ENCODE measurements around the gene SMC3. TPM values are rescaled to one million over a fixed set of nuclear protein-coding genes. Genes with fewer than 3 reads are reported as not detected.
A peak's percentile ranks its signal among the peaks of the same experiment; 100 is the strongest.

Gene SMC3
- total and polyA plus RNA-seq, 12 donors = 10.0 to 38.8 (median 21.5) TPM

DNA sequence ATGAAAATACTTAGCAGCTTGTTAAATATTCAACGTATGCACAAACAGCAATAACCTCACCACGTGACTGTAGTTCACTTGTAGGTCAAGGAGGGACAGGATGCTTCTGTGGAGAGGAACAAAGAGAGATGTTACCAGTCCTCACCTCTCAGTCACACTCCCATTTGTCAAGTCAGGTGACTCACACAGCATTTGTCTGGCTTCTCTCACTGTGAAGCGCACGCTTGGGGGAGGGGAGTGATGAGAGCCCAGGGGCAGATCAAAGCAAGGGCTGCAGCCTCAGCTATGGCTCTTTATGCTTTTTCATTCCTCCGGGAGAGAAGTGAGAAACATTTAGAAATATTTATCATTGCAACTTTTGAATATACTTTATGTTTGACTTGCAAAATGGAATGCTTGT is 73.8 kb downstream of the SMC3 start:
- peak in 2 of 7 donors; percentile 6 to 22 for DNase-seq
- Histone ChIP-seq H3K27ac (no peak overlapping the region), H3K36me3 (replicated peaks in 1 of 2) (no peaks in the 10 kb centered on the region), H3K9me3 (replicated peaks in 1 of 3) (no peaks in the 10 kb centered on the region), H3K27me3 (peaks cover 40% of the 10 kb centered on the region), H3K4me1 (replicated peaks in 1 of 2) (peaks cover 12 to 16% of the 10 kb centered on the region in 2 donors), H3K4me3 (no peak overlapping the region)
- intact Hi-C loops (cut with DNase I) = no loop called here
- TF ChIP-seq, protein P1, sequence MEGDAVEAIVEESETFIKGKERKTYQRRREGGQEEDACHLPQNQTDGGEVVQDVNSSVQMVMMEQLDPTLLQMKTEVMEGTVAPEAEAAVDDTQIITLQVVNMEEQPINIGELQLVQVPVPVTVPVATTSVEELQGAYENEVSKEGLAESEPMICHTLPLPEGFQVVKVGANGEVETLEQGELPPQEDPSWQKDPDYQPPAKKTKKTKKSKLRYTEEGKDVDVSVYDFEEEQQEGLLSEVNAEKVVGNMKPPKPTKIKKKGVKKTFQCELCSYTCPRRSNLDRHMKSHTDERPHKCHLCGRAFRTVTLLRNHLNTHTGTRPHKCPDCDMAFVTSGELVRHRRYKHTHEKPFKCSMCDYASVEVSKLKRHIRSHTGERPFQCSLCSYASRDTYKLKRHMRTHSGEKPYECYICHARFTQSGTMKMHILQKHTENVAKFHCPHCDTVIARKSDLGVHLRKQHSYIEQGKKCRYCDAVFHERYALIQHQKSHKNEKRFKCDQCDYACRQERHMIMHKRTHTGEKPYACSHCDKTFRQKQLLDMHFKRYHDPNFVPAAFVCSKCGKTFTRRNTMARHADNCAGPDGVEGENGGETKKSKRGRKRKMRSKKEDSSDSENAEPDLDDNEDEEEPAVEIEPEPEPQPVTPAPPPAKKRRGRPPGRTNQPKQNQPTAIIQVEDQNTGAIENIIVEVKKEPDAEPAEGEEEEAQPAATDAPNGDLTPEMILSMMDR (IDR thresholded peaks at IDR 0.05) = no peak
- WGBS, 4 donors = 14 to 21% (median 16%) methylated on average over 5 of the region's 5 CpGs

GRCh38 chr10:110642204-110643034 is 74.9 kb downstream of the SMC3 start:
- Histone ChIP-seq H3K27me3 (peaks cover 52% of the 10 kb centered on the region), H3K4me1 (replicated peaks in 1 of 2) (peaks cover 12 to 16% of the 10 kb centered on the region in 2 donors), H3K4me3 (no peak overlapping the region), H3K36me3 (replicated peaks in 1 of 2) (no peaks in the 10 kb centered on the region), H3K9me3 (replicated peaks in 1 of 3) (no peaks in the 10 kb centered on the region), H3K27ac (no peak overlapping the region)
- WGBS, 4 donors = 48 to 58% (median 51%) methylated on average over 14 of the region's 14 CpGs
- TF ChIP-seq POLR2A (IDR thresholded peaks at IDR 0.05) = no peak
- no peak for DNase-seq
- intact Hi-C loops (cut with DNase I) = no loop called here

GRCh38 chr10:110643035-110643652 is 75.6 kb downstream of the SMC3 start:
- WGBS, 4 donors = 12 to 17% (median 16%) methylated on average over 34 to 40 of the region's 40 CpGs
- H3K36me3 ChIP-seq (replicated peaks in 1 of 2) = no peaks in the 10 kb centered on the region
- H3K9me3 ChIP-seq (replicated peaks in 1 of 3) = no peaks in the 10 kb centered on the region
- H3K4me1 ChIP-seq (replicated peaks in 1 of 2) = peaks cover 12 to 16% of the 10 kb centered on the region in 2 donors
- no peak for DNase-seq
- peak overlapping the region in 2 of 4 donors; percentile 12 to 58 for H3K4me3 ChIP-seq
- H3K27me3 ChIP-seq = peaks cover 59% of the 10 kb centered on the region
- H3K27ac ChIP-seq = no peak overlapping the region
- TF ChIP-seq, protein P1 (IDR thresholded peaks at IDR 0.05) = no peak
- TF ChIP-seq POLR2A (IDR thresholded peaks at IDR 0.05) = no peak
- intact Hi-C loops (cut with DNase I) = no loop called here

DNA sequence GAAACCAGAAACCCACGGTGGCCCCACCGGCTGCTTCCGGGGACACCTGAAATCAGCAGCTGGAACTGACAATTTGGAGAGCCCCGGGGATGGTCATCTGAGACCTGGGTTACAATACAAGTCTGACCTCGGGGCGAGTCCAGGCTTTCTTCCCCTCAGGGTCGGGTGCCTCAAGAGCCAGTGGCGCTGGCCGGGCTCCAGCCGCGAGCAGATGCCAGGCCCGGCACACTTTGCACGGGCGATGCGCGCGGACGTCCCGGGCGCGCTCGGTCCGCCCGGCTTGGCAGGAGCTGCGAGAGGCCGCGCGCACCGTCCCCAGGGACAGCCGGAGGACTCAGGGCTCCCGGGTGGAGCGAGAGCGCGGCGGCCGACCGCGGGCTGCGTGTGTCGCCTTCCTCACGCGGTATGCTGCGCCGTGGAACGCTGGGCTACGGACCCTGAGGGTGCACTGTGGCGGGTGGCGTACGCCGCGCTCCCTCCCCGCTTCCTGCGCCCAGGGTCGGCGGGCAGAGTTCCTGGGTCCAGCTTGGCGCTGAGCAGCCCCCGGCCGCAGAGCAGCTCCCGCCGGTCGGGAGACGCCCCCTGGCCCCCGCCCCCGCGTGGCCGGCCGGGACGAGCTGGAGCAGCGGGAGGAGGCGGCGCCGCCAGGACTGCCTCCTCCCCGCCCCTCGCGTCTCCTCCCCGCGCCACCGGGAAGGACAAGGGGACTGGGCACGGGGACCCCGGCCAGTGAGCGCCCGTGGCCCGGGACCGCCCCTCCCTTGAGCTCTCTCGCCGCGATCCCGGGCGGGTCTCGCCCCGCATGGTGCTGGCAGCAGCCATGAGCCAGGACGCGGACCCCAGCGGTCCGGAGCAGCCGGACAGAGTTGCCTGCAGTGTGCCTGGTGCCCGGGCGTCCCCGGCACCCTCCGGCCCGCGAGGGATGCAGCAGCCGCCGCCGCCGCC is 76.4 kb downstream of the SMC3 start, which contains the start of gene RBM20:
TSS of gene RBM20 (plus strand) at position 684 of the 945 bp plus-strand sequence. CDS start at position 803, 119 bp downstream.
- no peak for TF ChIP-seq POLR2A (IDR thresholded peaks at IDR 0.05)
- TF ChIP-seq, protein P1 (IDR thresholded peaks at IDR 0.05) = no peak
- Histone ChIP-seq H3K9me3 (replicated peaks in 1 of 3) (no peaks in the 10 kb centered on the region), H3K27me3 (peaks cover 65% of the 10 kb centered on the region), H3K4me3 (peak within 1 kb of the TSS in 2 of 4 donors; percentile 12 to 58), H3K27ac (no peak within 1 kb of the TSS), H3K4me1 (replicated peaks in 1 of 2) (peaks cover 12 to 16% of the 10 kb centered on the region in 2 donors), H3K36me3 (replicated peaks in 1 of 2) (no peaks in the 10 kb centered on the region)
- intact Hi-C loops (cut with DNase I) = no loop called here
- peak in 6 of 7 donors; percentile 15 to 34 (median 21) for DNase-seq
- whole genome bisulfite sequencing, 4 donors = 0 to 6% (median 1%) methylated on average over 3 to 106 of the region's 106 CpGs
